Karpas-422 (cell line): ENCODE measurements around the gene HNRNPUL1. TPM values are rescaled to one million over a fixed set of nuclear protein-coding genes. Genes with fewer than 3 reads are reported as not detected.

Source experiments
- DNase-seq: peaks from one replicate; pipeline ENCODE4 v3.0.0-alpha.2; 2015
- H2AFZ ChIP-seq: fragments of 200-600 bp; sonication (generic); 2 replicates; pipeline ENCODE4 v1.6.1; 2014; ENCODE audit warnings: antibody characterized with exemption, low read length, mixed read lengths
- H3K27ac ChIP-seq: fragments of 200-600 bp; sonication (generic); 2 replicates; pipeline ENCODE4 v1.5.1; 2014; ENCODE audit warnings: mild to moderate bottlenecking, low read length, moderate library complexity
- H3K27me3 ChIP-seq: fragments of 200-600 bp; sonication (generic); 2 replicates; pipeline ENCODE4 v1.6.1; 2014; ENCODE audit warnings: low read length, mixed read lengths
- H3K36me3 ChIP-seq: fragments of 200-600 bp; sonication (generic); 2 replicates; pipeline ENCODE4 v1.6.1; 2014; ENCODE audit warnings: low read length, mixed read lengths; ENCODE audit not compliant: insufficient read depth
- H3K4me1 ChIP-seq: fragments of 200-600 bp; sonication (generic); 2 replicates; pipeline ENCODE4 v1.6.1; 2014; ENCODE audit warnings: mild to moderate bottlenecking, low read length, mixed read lengths
- H3K4me2 ChIP-seq: fragments of 200-600 bp; sonication (generic); 2 replicates; pipeline ENCODE4 v1.6.1; 2014; ENCODE audit warnings: low read length, low read depth, mild to moderate bottlenecking; ENCODE audit not compliant: poor library complexity, severe bottlenecking
- H3K4me3 ChIP-seq: fragments of 200-600 bp; sonication (generic); 2 replicates; pipeline ENCODE4 v1.5.1; 2014; ENCODE audit warnings: mild to moderate bottlenecking, antibody characterized with exemption, low read length, mixed read lengths
- H3K79me2 ChIP-seq: fragments of 200-600 bp; sonication (generic); 2 replicates; pipeline ENCODE4 v1.6.1; 2014; ENCODE audit warnings: mild to moderate bottlenecking, low read length, mixed read lengths
- H3K9ac ChIP-seq: fragments of 200-600 bp; sonication (generic); 2 replicates; pipeline ENCODE4 v1.6.0; 2014; ENCODE audit warnings: low read length
- H3K9me2 ChIP-seq: fragments of 200-600 bp; sonication (generic), shearing (Covaris generic); replicated peaks from 2 replicates; pipeline ENCODE4 v1.6.0; 2014; ENCODE audit warnings: mild to moderate bottlenecking, low read length, moderate library complexity; ENCODE audit not compliant: insufficient read depth
- H3K9me3 ChIP-seq: fragments of 300-700, 200-600 bp; sonication (generic); 2 replicates; pipeline ENCODE4 v1.6.1; 2014; ENCODE audit warnings: low read length, mixed read lengths
- H4K20me1 ChIP-seq: fragments of 200-600 bp; sonication (generic); 2 replicates; pipeline ENCODE4 v1.6.1; 2014; ENCODE audit warnings: mild to moderate bottlenecking, antibody characterized with exemption, low read length, low read depth; ENCODE audit not compliant: insufficient read depth
- total RNA-seq: library from RNA; depleted of rRNA; stranded (reverse); fragments of >200 nt; shearing (Covaris generic); gene quantifications from 2 replicates; pipeline ENCODE4 v1.2.3, GENCODE V29; 2014; ENCODE audit warnings: low replicate concordance

HNRNPUL1 gene
- total RNA-seq, 1 experiment from 2014 or later: 99.4 TPM

DNA sequence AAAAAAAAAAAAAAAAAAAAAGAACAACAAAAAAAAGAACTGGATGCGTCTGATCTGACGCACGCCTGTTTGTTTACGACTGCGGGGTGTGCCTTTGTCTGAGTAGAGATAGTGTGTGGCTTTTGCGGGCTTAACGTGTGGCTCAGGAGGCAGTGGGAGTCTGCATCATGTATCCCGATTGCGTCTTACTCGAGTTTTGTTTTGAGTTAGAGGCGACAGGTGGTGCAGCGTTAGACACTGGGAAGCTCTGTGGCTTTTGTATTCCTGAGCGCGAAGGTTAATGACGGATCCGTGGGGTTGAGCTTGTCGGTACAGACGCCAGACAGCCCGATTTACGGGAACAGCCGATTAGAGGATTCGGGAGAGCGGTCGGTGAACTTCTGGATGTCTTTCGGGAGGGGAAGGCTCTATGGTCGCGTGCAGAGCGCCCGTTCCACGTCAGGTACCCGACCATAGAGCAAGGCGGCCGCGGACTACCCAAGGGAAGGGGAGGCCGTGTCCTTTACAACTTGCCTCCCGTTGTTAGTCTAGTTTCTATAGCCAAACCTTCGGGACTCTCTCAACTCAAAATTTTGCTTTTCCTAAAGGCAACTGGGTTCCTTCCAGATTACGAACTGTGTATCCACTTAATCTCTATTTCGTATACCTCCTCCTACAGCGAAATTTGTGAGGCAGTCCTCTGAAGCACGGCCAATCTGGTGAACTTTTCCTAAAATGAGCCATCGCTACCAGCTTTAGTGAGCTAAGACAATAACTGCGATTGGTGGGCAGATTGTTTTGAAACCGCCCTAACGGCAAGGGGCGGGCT, 926 bp upstream of the HNRNPUL1 start:
- Histone ChIP-seq H3K4me2 (peak overlapping the region; percentile 99), H3K27ac (peak overlapping the region; percentile 87), H2AFZ (peak overlapping the region; percentile 97), H3K4me3 (peak overlapping the region; percentile 100), H4K20me1 (peaks cover 13% of the 10 kb centered on the region; the same call in 1 of the 2 replicates), H3K9ac (peak overlapping the region; percentile 98), H3K9me3 (no peaks in the 10 kb centered on the region), H3K4me1 (peaks cover 28% of the 10 kb centered on the region), H3K79me2 (peaks cover 41% of the 10 kb centered on the region), H3K36me3 (peaks cover 15% of the 10 kb centered on the region), H3K27me3 (no peaks in the 10 kb centered on the region), H3K9me2 (no peaks in the 10 kb centered on the region)
- no peak for DNase-seq

DNA sequence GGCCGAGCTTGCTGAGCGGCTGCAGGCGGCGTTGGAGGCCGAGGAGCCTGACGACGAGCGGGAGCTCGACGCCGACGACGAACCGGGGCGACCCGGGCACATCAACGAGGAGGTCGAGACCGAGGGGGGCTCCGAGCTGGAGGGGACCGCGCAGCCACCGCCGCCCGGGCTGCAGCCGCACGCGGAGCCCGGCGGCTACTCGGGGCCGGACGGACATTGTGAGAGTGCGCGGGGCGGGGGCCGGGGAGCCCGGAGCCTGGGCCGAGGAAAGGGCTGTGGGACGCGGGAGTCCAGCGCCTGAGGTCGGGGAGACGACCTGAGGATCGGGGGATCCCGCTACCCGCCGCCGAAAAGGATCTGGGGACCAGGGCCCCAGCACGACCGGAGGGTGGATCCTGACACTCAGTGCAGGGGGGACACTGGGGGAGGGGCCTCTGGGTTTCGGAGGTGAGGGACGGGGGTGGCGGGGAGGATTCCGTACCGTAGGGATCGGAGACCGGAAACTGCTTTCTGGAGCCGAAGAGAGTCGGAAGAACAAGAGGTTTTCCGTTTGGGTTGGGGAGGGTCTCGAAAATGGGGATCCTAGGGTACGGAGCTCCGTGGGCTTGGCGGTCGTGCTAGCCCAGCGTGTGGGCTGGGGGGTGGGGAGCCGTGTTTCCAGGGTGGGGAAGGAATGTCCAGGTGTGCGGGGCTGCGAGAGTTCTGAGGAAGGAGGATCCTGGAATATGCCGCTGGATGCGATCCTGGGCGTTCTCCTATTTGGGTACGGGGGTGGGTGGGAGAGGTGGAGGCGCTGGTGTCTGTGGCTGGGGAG, 616 bp downstream of the HNRNPUL1 start:
- peak overlapping the region; percentile 97 for H3K4me2 ChIP-seq
- peaks cover 53% of the 10 kb centered on the region for H3K79me2 ChIP-seq
- H3K4me1 ChIP-seq: peaks cover 28% of the 10 kb centered on the region
- no peak overlapping the region for H2AFZ ChIP-seq
- peaks cover 20% of the 10 kb centered on the region for H3K36me3 ChIP-seq
- H3K4me3 ChIP-seq: peak overlapping the region; percentile 97
- peak overlapping the region; percentile 100 for H3K9ac ChIP-seq
- H3K27me3 ChIP-seq: no peaks in the 10 kb centered on the region
- H3K9me2 ChIP-seq: no peaks in the 10 kb centered on the region
- DNase-seq: peak; percentile 89
- H3K27ac ChIP-seq: peak overlapping the region; percentile 92
- peaks cover 13% of the 10 kb centered on the region; the same call in 1 of the 2 replicates for H4K20me1 ChIP-seq
- H3K9me3 ChIP-seq: no peaks in the 10 kb centered on the region

GRCh38 chr19:41265395-41266153, 1.4 kb downstream of the HNRNPUL1 start:
- peak overlapping the region; percentile 100 for H3K9ac ChIP-seq
- no peaks in the 10 kb centered on the region for H3K27me3 ChIP-seq
- H3K27ac ChIP-seq: peak overlapping the region; percentile 92
- peaks cover 13% of the 10 kb centered on the region; the same call in 1 of the 2 replicates for H4K20me1 ChIP-seq
- DNase-seq: peak; percentile 47
- H3K36me3 ChIP-seq: peaks cover 20% of the 10 kb centered on the region
- no peaks in the 10 kb centered on the region for H3K9me3 ChIP-seq
- peaks cover 28% of the 10 kb centered on the region for H3K4me1 ChIP-seq
- peak overlapping the region; percentile 97 for H3K4me2 ChIP-seq
- no peaks in the 10 kb centered on the region for H3K9me2 ChIP-seq
- H3K79me2 ChIP-seq: peaks cover 53% of the 10 kb centered on the region
- peak overlapping the region; percentile 97 for H3K4me3 ChIP-seq
- no peak overlapping the region for H2AFZ ChIP-seq

- Histone ChIP-seq H3K9me2 (no peaks in the 10 kb centered on the region), H4K20me1 (peaks cover 20% of the 10 kb centered on the region), H3K4me2 (no peak overlapping the region), H3K4me1 (peaks cover 20% of the 10 kb centered on the region), H3K4me3 (no peak overlapping the region), H3K36me3 (peaks cover 52% of the 10 kb centered on the region), H3K9ac (no peak overlapping the region), H3K79me2 (peaks cover 65% of the 10 kb centered on the region), H3K27me3 (no peaks in the 10 kb centered on the region), H3K9me3 (no peaks in the 10 kb centered on the region), H3K27ac (no peak overlapping the region), H2AFZ (no peak overlapping the region)
- no peak for DNase-seq
Observed at GRCh38 chr19:41269055-41269454, 4.9 kb downstream of the HNRNPUL1 start.

GRCh38 chr19:41269571-41269970, 5.4 kb downstream of the HNRNPUL1 start:
- H3K36me3 ChIP-seq: peaks cover 57% of the 10 kb centered on the region
- peaks cover 20% of the 10 kb centered on the region for H4K20me1 ChIP-seq
- DNase-seq: no peak
- peaks cover 64% of the 10 kb centered on the region for H3K79me2 ChIP-seq
- no peaks in the 10 kb centered on the region for H3K27me3 ChIP-seq
- no peak overlapping the region for H3K4me3 ChIP-seq
- peaks cover 20% of the 10 kb centered on the region for H3K4me1 ChIP-seq
- no peak overlapping the region for H2AFZ ChIP-seq
- H3K27ac ChIP-seq: no peak overlapping the region
- no peaks in the 10 kb centered on the region for H3K9me2 ChIP-seq
- no peak overlapping the region for H3K4me2 ChIP-seq
- H3K9ac ChIP-seq: no peak overlapping the region
- no peaks in the 10 kb centered on the region for H3K9me3 ChIP-seq

DNA sequence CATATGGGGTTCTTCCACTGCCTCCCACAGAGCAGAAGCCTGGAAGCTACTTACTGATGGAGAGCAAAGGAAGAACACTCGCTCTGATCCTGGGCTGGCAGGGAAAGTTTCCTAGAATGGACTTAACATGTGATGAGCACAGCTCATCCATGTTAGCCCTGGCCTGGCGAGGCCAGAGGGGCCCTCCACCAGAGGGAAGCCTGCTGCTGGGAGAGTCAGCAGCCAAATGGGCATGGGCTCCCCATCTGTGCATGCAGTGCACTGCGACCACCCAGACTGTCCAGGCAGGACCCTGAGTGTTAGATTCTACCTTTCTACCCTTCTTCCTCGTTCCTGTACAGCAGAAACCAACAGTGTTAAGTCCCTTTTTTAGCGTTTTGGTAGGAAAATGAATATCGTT, 8.9 kb downstream of the HNRNPUL1 start:
- no peak overlapping the region for H3K4me2 ChIP-seq
- H3K9me2 ChIP-seq: no peaks in the 10 kb centered on the region
- no peak for DNase-seq
- H3K36me3 ChIP-seq: peaks cover 71% of the 10 kb centered on the region
- no peaks in the 10 kb centered on the region for H3K27me3 ChIP-seq
- no peaks in the 10 kb centered on the region for H3K4me1 ChIP-seq
- peaks cover 13% of the 10 kb centered on the region for H4K20me1 ChIP-seq
- H3K27ac ChIP-seq: no peak overlapping the region
- peaks cover 34% of the 10 kb centered on the region for H3K79me2 ChIP-seq
- no peaks in the 10 kb centered on the region for H3K9me3 ChIP-seq
- H2AFZ ChIP-seq: no peak overlapping the region
- no peak overlapping the region for H3K9ac ChIP-seq
- H3K4me3 ChIP-seq: no peak overlapping the region

DNA sequence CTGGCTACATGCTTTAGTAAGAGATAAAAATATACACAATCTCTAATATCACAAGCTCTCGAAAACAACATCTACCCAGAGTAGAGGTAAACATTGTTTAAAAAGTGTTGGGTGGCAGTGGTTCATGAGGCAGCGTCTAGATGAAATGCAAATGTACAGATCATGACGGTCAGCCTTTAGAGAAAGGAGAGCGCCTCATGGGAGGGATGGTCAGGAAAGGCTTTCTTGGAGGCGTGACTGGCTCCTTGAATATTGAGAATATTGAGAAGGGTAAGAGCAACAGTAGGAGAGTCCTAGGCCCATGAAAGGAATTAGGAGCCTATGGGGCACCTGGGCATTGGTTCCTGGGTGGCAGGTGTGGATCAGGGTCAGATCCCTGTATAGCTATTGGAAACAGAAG, 10.6 kb downstream of the HNRNPUL1 start:
- H3K79me2 ChIP-seq: peaks cover 32% of the 10 kb centered on the region
- no peak overlapping the region for H3K4me3 ChIP-seq
- peaks cover 13% of the 10 kb centered on the region; the same call in 1 of the 2 replicates for H4K20me1 ChIP-seq

More for the DNA sequence above, 10.6 kb downstream of the HNRNPUL1 start:
- Histone ChIP-seq H3K9me3 (no peaks in the 10 kb centered on the region), H3K4me2 (no peak overlapping the region), H2AFZ (no peak overlapping the region), H3K4me1 (no peaks in the 10 kb centered on the region), H3K36me3 (peaks cover 81% of the 10 kb centered on the region), H3K9me2 (no peaks in the 10 kb centered on the region), H3K9ac (no peak overlapping the region), H3K27me3 (no peaks in the 10 kb centered on the region), H3K27ac (no peak overlapping the region)
- DNase-seq: no peak
